K562 (cell line): ENCODE measurements around the gene TAAR8. TPM values are rescaled to one million over a fixed set of nuclear protein-coding genes. Genes with fewer than 3 reads are reported as not detected.
"Not testable (repeated sequence)": the region's sequence is repeated elsewhere in the genome, so short reads cannot be mapped to it uniquely, and the experiment has no call there.

Source experiments
- ATAC-seq: fragments of 200-7000 bp; cut with Tn5 transposase; 3 replicates; pipeline ENCODE4 v1.9.1; 2020; ENCODE audit warnings: moderate library complexity
- BruUV-seq: library from RNA; stranded (reverse); fragments of 400-500 nt; replicated peaks from 2 replicates; lab custom pipeline; 2021; lab: Mats Ljungman, UMichigan
- CTCF ChIA-PET: fragments of 300-600 bp; formaldehyde crosslinking; extraction: SDS; loops from one replicate; lab custom pipeline; 2021; ENCODE audit warnings: low intra/inter-chr PET ratio; lab: Yijun Ruan, JAX
- POLR2A ChIA-PET: fragments of 300-600, 350-650 bp; sonication (Branson Sonifier 250); formaldehyde crosslinking; extraction: SDS; loops from one replicate; lab custom pipeline; 2021; ENCODE audit warnings: antibody characterized with exemption, inconsistent platforms; lab: Yijun Ruan, JAX
- DNase-seq, 4 experiments: peaks; one replicate each; pipeline versions ENCODE4 v3.0.0 to v3.0.0-alpha.2; 2011 to 2018; ENCODE audit warnings: low spot score in 3 of 4, mixed read lengths in 3 of 4; ENCODE audit errors: extremely low read depth in 1 of 4
- FAIRE-seq: peaks from 2 replicates; lab custom pipeline; 2011; peaks lifted over from hg19 to GRCh38; lab: Jason Lieb, UNC
- H2AFZ ChIP-seq: 2 replicates; pipeline ENCODE4 v1.6.0; 2011; ENCODE audit warnings: low read depth, low read length, control low read depth, inconsistent platforms
- H3K27ac ChIP-seq: fragments of 200-600 bp; 3 replicates; pipeline ENCODE4 v1.8.0; 2011; ENCODE audit warnings: low read depth, mild to moderate bottlenecking, control low read depth, inconsistent platforms, low read length, moderate library complexity, mixed read lengths; ENCODE audit errors: extremely low read depth
- H3K27me3 ChIP-seq, 2 experiments: fragments of 300-600 bp in 1 of 2; 2 replicates in 1 of 2; 3 replicates in 1 of 2; pipeline versions ENCODE4 v1.6.0 to v1.8.0; 2011; ENCODE audit warnings: inconsistent platforms in 2 of 2, low read length in 2 of 2, mild to moderate bottlenecking in 1 of 2, mixed read lengths in 1 of 2, moderate library complexity in 1 of 2; ENCODE audit not compliant: control insufficient read depth in 2 of 2, insufficient read depth in 2 of 2
- H3K36me3 ChIP-seq: fragments of 300-600 bp; 3 replicates; pipeline ENCODE4 v1.8.0; 2011; ENCODE audit warnings: mild to moderate bottlenecking, low read length, inconsistent platforms; ENCODE audit not compliant: control insufficient read depth, insufficient read depth
- H3K4me1 ChIP-seq, 2 experiments: fragments of 200-600 bp in 1 of 2; replicated peaks in 1 of 2; 2 replicates in 1 of 2; 3 replicates in 1 of 2; pipeline versions ENCODE4 v1.5.1 to v1.8.0; 2011; ENCODE audit warnings: inconsistent platforms in 2 of 2, low read length in 2 of 2, mild to moderate bottlenecking in 1 of 2, mixed read lengths in 1 of 2, moderate library complexity in 1 of 2; ENCODE audit not compliant: control insufficient read depth in 2 of 2, insufficient read depth in 2 of 2
- H3K4me2 ChIP-seq: 2 replicates; pipeline ENCODE4 v1.6.1; 2011; ENCODE audit warnings: low read length, control low read depth, inconsistent platforms, mixed read lengths; ENCODE audit not compliant: insufficient read depth
- H3K4me3 ChIP-seq: fragments of 200-600 bp; sonication (generic), shearing (Covaris generic); 2 replicates; pipeline ENCODE4 v1.5.1; 2016; ENCODE audit warnings: control low read depth, inconsistent platforms
- H3K79me2 ChIP-seq: fragments of 200-600 bp; 3 replicates; pipeline ENCODE4 v1.8.0; 2011; ENCODE audit warnings: low read length, inconsistent platforms; ENCODE audit not compliant: control insufficient read depth, insufficient read depth
- H3K9ac ChIP-seq, 2 experiments: 2 replicates each; pipeline versions ENCODE4 v1.6.0 to v1.6.1; 2011; ENCODE audit warnings: low read depth in 2 of 2, low read length in 2 of 2, control low read depth in 1 of 2, inconsistent platforms in 1 of 2, mild to moderate bottlenecking in 1 of 2, mixed read lengths in 1 of 2; ENCODE audit not compliant: insufficient read depth in 1 of 2
- H3K9me1 ChIP-seq: one replicate; pipeline ENCODE4 v1.6.0; 2011; ENCODE audit warnings: inconsistent platforms, mild to moderate bottlenecking, low read length, moderate library complexity; ENCODE audit not compliant: control insufficient read depth, insufficient read depth
- H3K9me3 ChIP-seq: replicated peaks from 2 replicates; pipeline ENCODE4 v1.5.1; 2011; ENCODE audit warnings: low read depth, low read length, inconsistent platforms; ENCODE audit not compliant: control insufficient read depth, insufficient read depth
- H4K20me1 ChIP-seq: replicated peaks from 2 replicates; pipeline ENCODE4 v1.6.1; 2011; ENCODE audit warnings: low read length, inconsistent platforms, mixed read lengths; ENCODE audit not compliant: control insufficient read depth, insufficient read depth
- CTCF ChIP-seq, 3 experiments: IDR thresholded peaks in 2 of 3; conservative IDR thresholded peaks in 1 of 3; 2 replicates each; pipeline ENCODE4 v1.5.1; 2011 to 2012; ENCODE audit warnings: low read length in 3 of 3, mild to moderate bottlenecking in 3 of 3, control low read depth in 2 of 3, improper control_type of control experiment in 1 of 3, inconsistent platforms in 1 of 3, low read depth in 1 of 3, mixed read lengths in 1 of 3, moderate library complexity in 1 of 3; ENCODE audit not compliant: insufficient read depth in 2 of 3
- PCBP2 ChIP-seq: fragments of 200-400 bp; formaldehyde crosslinking; IDR thresholded peaks from 2 replicates; pipeline ENCODE4 v1.6.1; 2018; ENCODE audit warnings: low read length, low read depth, mild to moderate bottlenecking, moderate library complexity; ENCODE audit not compliant: poor library complexity, severe bottlenecking
- PTRF ChIP-seq: fragments of 450-650 bp; IDR thresholded peaks from 2 replicates; pipeline ENCODE4 v1.6.1; 2016; ENCODE audit warnings: mild to moderate bottlenecking, missing genetic modification characterization, missing compliant biosample characterization
- SNAPC5 ChIP-seq: fragments of 250-450 bp; sonication (Bioruptor Pico); IDR thresholded peaks from 2 replicates; pipeline ENCODE4 v1.8.0; 2021; ENCODE audit warnings: moderate library complexity, mild to moderate bottlenecking, inconsistent platforms
- WGBS: fragments of 100-300 bp; shearing (Covaris generic); methylation state at CpG from one replicate; pipeline ENCODE4 v1.1.6; 2016; ENCODE audit warnings: low coverage, mixed read lengths; ENCODE audit not compliant: insufficient coverage; ENCODE audit errors: missing lambda C conversion rate; 5-methylcytosine and 5-hydroxymethylcytosine counted together
- in situ Hi-C: fragments of 300-500 bp; cut with MboI; formaldehyde crosslinking; loops from 4 replicates; pipeline ENCODE4 v1.15.0; 2018; ENCODE audit warnings: inconsistent platforms, mixed read lengths
- intact Hi-C: fragments of 100-400 bp; cut with micrococcal nuclease; formaldehyde crosslinking; loops from 2 replicates; pipeline ENCODE4 v1.14.2; 2022
- polyA plus RNA-seq, 8 experiments: library from polyadenylated mRNA; depleted of rRNA in 4 of 8; stranded (reverse) in 5 of 8; unstranded in 3 of 8; fragments of >200 nt; fragmentation: Nextera tagmentation in 2 of 8; fragmentation: Illumina TruSeq in 1 of 8; extraction: Ambion mirVana in 2 of 8; extraction: Trizol in 1 of 8; gene quantifications; 2 replicates each; pipeline versions ENCODE4 v1.2.1 to v1.2.3, GENCODE V29; 2011 to 2014; ENCODE audit warnings: inconsistent platforms in 1 of 8, missing spikeins in 1 of 8
- small RNA-seq: library from RNA; depleted of rRNA; stranded (forward); fragments of <200 nt; gene quantifications from one replicate; pipeline ENCODE3, GENCODE V24; 2014
- total RNA-seq, 7 experiments: library from RNA; depleted of rRNA in 6 of 7; stranded (reverse); fragments of >200 nt in 6 of 7; fragmentation: Illumina TruSeq in 2 of 7; extraction: Trizol in 2 of 7; gene quantifications; 2 replicates each; pipeline versions ENCODE4 v1.2.1 to v1.2.3, GENCODE V29; 2011 to 2021; ENCODE audit warnings: low replicate concordance in 1 of 7

TAAR8 gene
- total and polyA plus RNA-seq, 9 of the 15 experiments (the other 6 are each of a cell fraction or from before 2014, with no cell fraction given) = not detected

GRCh38 chr6:132598473-132598872, 46.0 kb downstream of the TAAR8 start:
- intact Hi-C loops (no loop called here), in situ Hi-C loops (no loop called here)
- no peaks in the 10 kb centered on the region for H3K9me3 ChIP-seq
- H3K79me2 ChIP-seq = no peaks in the 10 kb centered on the region
- H3K9me1 ChIP-seq = no peaks in the 10 kb centered on the region
- H3K27me3 ChIP-seq = no peaks in the 10 kb centered on the region
- H2AFZ ChIP-seq = no peak overlapping the region
- H3K27ac ChIP-seq = no peak overlapping the region
- ATAC-seq (peak; percentile 96), FAIRE-seq (peak; percentile 15), DNase-seq (peak; percentile 13 to 29 (median 18))
- CTCF ChIA-PET = no interaction called here
- POLR2A ChIA-PET = interaction anchor here (1.2 kb wide), 1 partner anchor 15 kb away, joined by 3 read pairs; no protein-coding TSS in a partner anchor
- no peak overlapping the region for H3K4me2 ChIP-seq
- H3K9ac ChIP-seq = no peak overlapping the region
- TF ChIP-seq PTRF (tag) (no peak), CTCF (IDR thresholded peaks at IDR 0.05 in 2 of 3, conservative IDR thresholded peaks at IDR 0.05 in 1 of 3; ENCODE audit: insufficient read depth in 2 of 3, low read depth in 1 of 3, low read length in 3 of 3) (peak; percentile 31 to 57 (median 37); a peak in 4 of 6 replicates), SNAPC5 (no peak)
- no TSS peak for BruUV-seq
- WGBS = 0% methylated on average over 3 of the region's 3 CpGs
- no peaks in the 10 kb centered on the region for H3K36me3 ChIP-seq
- no peaks in the 10 kb centered on the region for H4K20me1 ChIP-seq
- H3K4me3 ChIP-seq = no peak overlapping the region
- no peaks in the 10 kb centered on the region for H3K4me1 ChIP-seq

GRCh38 chr6:132600900-132601299, 48.4 kb downstream of the TAAR8 start:
- in situ Hi-C loops, POLR2A ChIA-PET, FAIRE-seq, H4K20me1 ChIP-seq, H3K9me1 ChIP-seq, H2AFZ ChIP-seq, H3K27me3 ChIP-seq, H3K4me3 ChIP-seq, H3K36me3 ChIP-seq, CTCF ChIA-PET, H3K27ac ChIP-seq, DNase-seq, H3K4me1 ChIP-seq, H3K79me2 ChIP-seq, H3K4me2 ChIP-seq, H3K9me3 ChIP-seq, H3K9ac ChIP-seq, intact Hi-C loops, ATAC-seq, BruUV-seq: not testable (repeated sequence)
- TF ChIP-seq PCBP2 = peak; percentile 13

Small RNA genes within 50 kb of the gene (small RNA-seq; reads per million reads assigned to genes)
- not detected for gene TAAR7P

Other genes starting within 250 kb of the TAAR8 start
Only the 7 nearest of the 10 such genes appear.
- not detected in 2 replicates for gene MOXD1, start 151.2 kb upstream of the TAAR8 start, total RNA-seq (2014; rRNA removed)
- not detected in 2 replicates for gene MOXD1, start 151.2 kb upstream of the TAAR8 start, total RNA-seq (2014; rRNA removed; fragmentation: Illumina TruSeq; extraction: Trizol)
- gene MOXD1, start 151.2 kb upstream of the TAAR8 start, total RNA-seq (2015; rRNA removed; fragmentation: Illumina TruSeq; extraction: Trizol) = not detected in 2 replicates
- gene MOXD1, start 151.2 kb upstream of the TAAR8 start, total RNA-seq (2021) = 0.04 TPM in 1 of 2 replicates, not detected in the other
- gene MOXD1, start 151.2 kb upstream of the TAAR8 start, polyA plus RNA-seq (2011; rRNA removed) = not detected in 2 replicates
- not detected in 2 replicates for gene MOXD1, start 151.2 kb upstream of the TAAR8 start, polyA plus RNA-seq (2014; fragmentation: Illumina TruSeq; extraction: Trizol)
- not detected for gene MOXD1, start 151.2 kb upstream of the TAAR8 start, polyA plus RNA-seq (2014; fragmentation: Nextera tagmentation; extraction: Ambion mirVana)
- gene MOXD1, start 151.2 kb upstream of the TAAR8 start, polyA plus RNA-seq (2014; rRNA removed) = not detected in 2 replicates
- 15.5 and 22.5 TPM in 2 replicates for gene STX7, start 39.6 kb upstream of the TAAR8 start, total RNA-seq (2014; rRNA removed)
- gene STX7, start 39.6 kb upstream of the TAAR8 start, total RNA-seq (2014; rRNA removed; fragmentation: Illumina TruSeq; extraction: Trizol) = 26.7 and 29.4 TPM in 2 replicates
- gene STX7, start 39.6 kb upstream of the TAAR8 start, total RNA-seq (2015; rRNA removed; fragmentation: Illumina TruSeq; extraction: Trizol) = 24.5 and 30.3 TPM in 2 replicates
- gene STX7, start 39.6 kb upstream of the TAAR8 start, total RNA-seq (2021) = 24.8 and 25.3 TPM in 2 replicates
- gene STX7, start 39.6 kb upstream of the TAAR8 start, polyA plus RNA-seq (2011; rRNA removed) = 29.0 and 34.4 TPM in 2 replicates
- gene STX7, start 39.6 kb upstream of the TAAR8 start, polyA plus RNA-seq (2014; fragmentation: Illumina TruSeq; extraction: Trizol) = 26.9 and 28.4 TPM in 2 replicates
- 10 to 100 TPM; 13.0 to 14.6 TPM for gene STX7, start 39.6 kb upstream of the TAAR8 start, polyA plus RNA-seq (2014; fragmentation: Nextera tagmentation; extraction: Ambion mirVana)
- gene STX7, start 39.6 kb upstream of the TAAR8 start, polyA plus RNA-seq (2014; rRNA removed) = 15.0 and 15.6 TPM in 2 replicates
- not detected in 2 replicates for gene TAAR9, start 14.4 kb upstream of the TAAR8 start, total RNA-seq (2014; rRNA removed)
- not detected in 2 replicates for gene TAAR9, start 14.4 kb upstream of the TAAR8 start, total RNA-seq (2014; rRNA removed; fragmentation: Illumina TruSeq; extraction: Trizol)
- not detected in 2 replicates for gene TAAR9, start 14.4 kb upstream of the TAAR8 start, total RNA-seq (2015; rRNA removed; fragmentation: Illumina TruSeq; extraction: Trizol)
- not detected in 2 replicates for gene TAAR9, start 14.4 kb upstream of the TAAR8 start, total RNA-seq (2021)
- not detected in 2 replicates for gene TAAR9, start 14.4 kb upstream of the TAAR8 start, polyA plus RNA-seq (2011; rRNA removed)
- not detected in 2 replicates for gene TAAR9, start 14.4 kb upstream of the TAAR8 start, polyA plus RNA-seq (2014; fragmentation: Illumina TruSeq; extraction: Trizol)
- gene TAAR9, start 14.4 kb upstream of the TAAR8 start, polyA plus RNA-seq (2014; fragmentation: Nextera tagmentation; extraction: Ambion mirVana) = not detected
- gene TAAR9, start 14.4 kb upstream of the TAAR8 start, polyA plus RNA-seq (2014; rRNA removed) = not detected in 2 replicates
- gene TAAR6, start 17.6 kb downstream of the TAAR8 start, total RNA-seq (2014; rRNA removed) = not detected in 2 replicates
- gene TAAR6, start 17.6 kb downstream of the TAAR8 start, total RNA-seq (2014; rRNA removed; fragmentation: Illumina TruSeq; extraction: Trizol) = not detected in 2 replicates
- gene TAAR6, start 17.6 kb downstream of the TAAR8 start, total RNA-seq (2015; rRNA removed; fragmentation: Illumina TruSeq; extraction: Trizol) = not detected in 2 replicates
- not detected in 2 replicates for gene TAAR6, start 17.6 kb downstream of the TAAR8 start, total RNA-seq (2021)
- not detected in 2 replicates for gene TAAR6, start 17.6 kb downstream of the TAAR8 start, polyA plus RNA-seq (2011; rRNA removed)
- gene TAAR6, start 17.6 kb downstream of the TAAR8 start, polyA plus RNA-seq (2014; fragmentation: Illumina TruSeq; extraction: Trizol) = not detected in 2 replicates
- not detected for gene TAAR6, start 17.6 kb downstream of the TAAR8 start, polyA plus RNA-seq (2014; fragmentation: Nextera tagmentation; extraction: Ambion mirVana)
- not detected in 2 replicates for gene TAAR6, start 17.6 kb downstream of the TAAR8 start, polyA plus RNA-seq (2014; rRNA removed)
- not detected in 2 replicates for gene TAAR5, start 37.1 kb downstream of the TAAR8 start, total RNA-seq (2014; rRNA removed)
- gene TAAR5, start 37.1 kb downstream of the TAAR8 start, total RNA-seq (2014; rRNA removed; fragmentation: Illumina TruSeq; extraction: Trizol) = not detected in 2 replicates
- not detected in 2 replicates for gene TAAR5, start 37.1 kb downstream of the TAAR8 start, total RNA-seq (2015; rRNA removed; fragmentation: Illumina TruSeq; extraction: Trizol)
- gene TAAR5, start 37.1 kb downstream of the TAAR8 start, total RNA-seq (2021) = not detected in 2 replicates
- gene TAAR5, start 37.1 kb downstream of the TAAR8 start, polyA plus RNA-seq (2011; rRNA removed) = not detected in 2 replicates
- gene TAAR5, start 37.1 kb downstream of the TAAR8 start, polyA plus RNA-seq (2014; fragmentation: Illumina TruSeq; extraction: Trizol) = not detected in 2 replicates
- not detected for gene TAAR5, start 37.1 kb downstream of the TAAR8 start, polyA plus RNA-seq (2014; fragmentation: Nextera tagmentation; extraction: Ambion mirVana)
- gene TAAR5, start 37.1 kb downstream of the TAAR8 start, polyA plus RNA-seq (2014; rRNA removed) = not detected in 2 replicates
- not detected in 2 replicates for gene TAAR2, start 71.6 kb downstream of the TAAR8 start, total RNA-seq (2014; rRNA removed)
- gene TAAR2, start 71.6 kb downstream of the TAAR8 start, total RNA-seq (2014; rRNA removed; fragmentation: Illumina TruSeq; extraction: Trizol) = not detected in 2 replicates
- gene TAAR2, start 71.6 kb downstream of the TAAR8 start, total RNA-seq (2015; rRNA removed; fragmentation: Illumina TruSeq; extraction: Trizol) = not detected in 2 replicates
- not detected in 2 replicates for gene TAAR2, start 71.6 kb downstream of the TAAR8 start, total RNA-seq (2021)
- gene TAAR2, start 71.6 kb downstream of the TAAR8 start, polyA plus RNA-seq (2011; rRNA removed) = not detected in 2 replicates
- not detected in 2 replicates for gene TAAR2, start 71.6 kb downstream of the TAAR8 start, polyA plus RNA-seq (2014; fragmentation: Illumina TruSeq; extraction: Trizol)
- not detected for gene TAAR2, start 71.6 kb downstream of the TAAR8 start, polyA plus RNA-seq (2014; fragmentation: Nextera tagmentation; extraction: Ambion mirVana)
- gene TAAR2, start 71.6 kb downstream of the TAAR8 start, polyA plus RNA-seq (2014; rRNA removed) = not detected in 2 replicates
- not detected in 2 replicates for gene TAAR1, start 106.5 kb downstream of the TAAR8 start, total RNA-seq (2014; rRNA removed)
- gene TAAR1, start 106.5 kb downstream of the TAAR8 start, total RNA-seq (2014; rRNA removed; fragmentation: Illumina TruSeq; extraction: Trizol) = not detected in 2 replicates
- gene TAAR1, start 106.5 kb downstream of the TAAR8 start, total RNA-seq (2015; rRNA removed; fragmentation: Illumina TruSeq; extraction: Trizol) = not detected in 2 replicates
- gene TAAR1, start 106.5 kb downstream of the TAAR8 start, total RNA-seq (2021) = not detected in 2 replicates
- not detected in 2 replicates for gene TAAR1, start 106.5 kb downstream of the TAAR8 start, polyA plus RNA-seq (2011; rRNA removed)
- gene TAAR1, start 106.5 kb downstream of the TAAR8 start, polyA plus RNA-seq (2014; fragmentation: Illumina TruSeq; extraction: Trizol) = not detected in 2 replicates
- gene TAAR1, start 106.5 kb downstream of the TAAR8 start, polyA plus RNA-seq (2014; fragmentation: Nextera tagmentation; extraction: Ambion mirVana) = not detected
- gene TAAR1, start 106.5 kb downstream of the TAAR8 start, polyA plus RNA-seq (2014; rRNA removed) = not detected in 2 replicates